Loucy (cell line): Measurements from ENCODE around the gene NME3.

Source experiments
- EZH2phosphoT487 ChIP-seq: fragments of 200-600 bp; IDR thresholded peaks from 2 replicates; pipeline ENCODE4 v1.6.1; 2018; ENCODE audit warnings: antibody characterized with exemption, mild to moderate bottlenecking, moderate library complexity, borderline replicate concordance
- TF ChIP-seq, protein P1 (sequence below): fragments of 200-600 bp; sonication (generic); conservative IDR thresholded peaks from 2 replicates; pipeline ENCODE4 v1.5.1; 2014; ENCODE audit warnings: mild to moderate bottlenecking, antibody characterized with exemption, low read length

DNA sequence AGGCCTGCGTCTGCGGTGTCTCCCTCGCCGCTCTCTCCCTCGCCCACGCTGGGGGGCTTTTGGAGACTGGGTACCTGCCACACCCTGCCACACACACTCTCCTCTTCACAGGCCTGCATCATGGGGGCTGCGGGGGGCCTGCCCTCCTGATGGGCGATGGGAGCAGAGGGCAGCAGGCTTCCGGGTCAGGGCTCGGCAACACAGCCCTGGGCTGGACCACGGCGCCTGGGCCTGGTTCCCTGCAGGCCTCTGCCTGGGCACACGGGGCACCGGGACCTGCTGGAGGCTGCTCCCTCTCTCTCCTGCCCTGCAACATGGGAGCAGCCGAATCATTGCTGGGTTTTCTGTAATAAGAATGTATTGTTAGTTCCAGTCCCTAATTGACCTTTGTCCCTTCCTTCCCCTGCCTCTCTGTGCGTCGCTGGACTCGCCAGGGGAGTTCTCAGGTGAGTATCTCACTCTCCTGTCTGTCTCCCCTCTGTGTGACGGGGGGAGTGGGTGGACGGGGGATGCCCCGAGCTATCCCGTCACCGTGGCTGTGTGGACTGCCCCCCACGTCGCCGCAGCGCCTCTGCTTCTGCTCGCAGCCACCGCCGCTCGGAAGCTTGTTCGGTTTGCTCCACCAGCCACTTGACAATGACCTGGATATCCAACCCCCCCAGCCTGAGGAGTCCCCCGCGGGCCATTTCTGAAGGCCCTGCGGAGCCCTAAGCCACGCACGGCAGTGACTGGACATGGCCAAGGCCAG, 13.5 kb downstream of the NME3 start:
- TF ChIP-seq, protein P1, sequence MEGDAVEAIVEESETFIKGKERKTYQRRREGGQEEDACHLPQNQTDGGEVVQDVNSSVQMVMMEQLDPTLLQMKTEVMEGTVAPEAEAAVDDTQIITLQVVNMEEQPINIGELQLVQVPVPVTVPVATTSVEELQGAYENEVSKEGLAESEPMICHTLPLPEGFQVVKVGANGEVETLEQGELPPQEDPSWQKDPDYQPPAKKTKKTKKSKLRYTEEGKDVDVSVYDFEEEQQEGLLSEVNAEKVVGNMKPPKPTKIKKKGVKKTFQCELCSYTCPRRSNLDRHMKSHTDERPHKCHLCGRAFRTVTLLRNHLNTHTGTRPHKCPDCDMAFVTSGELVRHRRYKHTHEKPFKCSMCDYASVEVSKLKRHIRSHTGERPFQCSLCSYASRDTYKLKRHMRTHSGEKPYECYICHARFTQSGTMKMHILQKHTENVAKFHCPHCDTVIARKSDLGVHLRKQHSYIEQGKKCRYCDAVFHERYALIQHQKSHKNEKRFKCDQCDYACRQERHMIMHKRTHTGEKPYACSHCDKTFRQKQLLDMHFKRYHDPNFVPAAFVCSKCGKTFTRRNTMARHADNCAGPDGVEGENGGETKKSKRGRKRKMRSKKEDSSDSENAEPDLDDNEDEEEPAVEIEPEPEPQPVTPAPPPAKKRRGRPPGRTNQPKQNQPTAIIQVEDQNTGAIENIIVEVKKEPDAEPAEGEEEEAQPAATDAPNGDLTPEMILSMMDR: no peak
- TF ChIP-seq EZH2phosphoT487: no peak
